GM20431 (cell line): ENCODE measurements around the gene PRSS2.

Experiments
- in situ Hi-C: fragments of 300-500 bp; cut with MseI, MboI; formaldehyde crosslinking; loops from one replicate; pipeline ENCODE4 v1.15.0; 2020; ENCODE audit warnings: low sequenced_read_pairs; ENCODE audit not compliant: unreplicated experiment

Gene PRSS2

GRCh38 chr7:142782922-142783900, 12.4 kb downstream of the PRSS2 start:
- in situ Hi-C loops, result no loop called here

- in situ Hi-C loops, result no loop called here
Measured at GRCh38 chr7:142784096-142784495, 13.3 kb downstream of the PRSS2 start.

GRCh38 chr7:142784716-142785115, 13.9 kb downstream of the PRSS2 start:
- in situ Hi-C loops, result no loop called here

- in situ Hi-C loops, result no loop called here
Measured at GRCh38 chr7:142785841-142786250, 15.1 kb downstream of the PRSS2 start.

GRCh38 chr7:142787034-142787768, 16.4 kb downstream of the PRSS2 start:
- in situ Hi-C loops, result no loop called here

- in situ Hi-C loops, result no loop called here
Measured at GRCh38 chr7:142787783-142788182, 17.0 kb downstream of the PRSS2 start.

- in situ Hi-C loops, result no loop called here
Measured at GRCh38 chr7:142788303-142789289, 17.8 kb downstream of the PRSS2 start.

- in situ Hi-C loops, result no loop called here
Measured at GRCh38 chr7:142789441-142789840, 18.7 kb downstream of the PRSS2 start.

- in situ Hi-C loops, result no loop called here
Measured at GRCh38 chr7:142790056-142790455, 19.3 kb downstream of the PRSS2 start.

- in situ Hi-C loops, result no loop called here
Measured at GRCh38 chr7:142790555-142790954, 19.8 kb downstream of the PRSS2 start.

GRCh38 chr7:142791502-142791901, 20.7 kb downstream of the PRSS2 start:
- in situ Hi-C loops, result no loop called here

- in situ Hi-C loops, result no loop called here
Measured at GRCh38 chr7:142792129-142792528, 21.4 kb downstream of the PRSS2 start.

GRCh38 chr7:142792593-142792992, 21.8 kb downstream of the PRSS2 start:
- in situ Hi-C loops, result no loop called here

- in situ Hi-C loops, result no loop called here
Measured at GRCh38 chr7:142793156-142793555, 22.4 kb downstream of the PRSS2 start.

GRCh38 chr7:142795339-142795863, 24.6 kb downstream of the PRSS2 start:
- in situ Hi-C loops, result no loop called here

GRCh38 chr7:142796001-142796500, 25.3 kb downstream of the PRSS2 start:
- in situ Hi-C loops, result no loop called here

GRCh38 chr7:142796501-142797390, 26.0 kb downstream of the PRSS2 start:
- in situ Hi-C loops, result no loop called here
